GM19099 (cell line): ENCODE measurements around the gene CCDC7.

Experiments used
- POLR2A ChIP-seq: IDR thresholded peaks from 3 replicates; pipeline ENCODE4 v1.6.1; 2011; ENCODE audit warnings: low read depth; ENCODE audit not compliant: insufficient read length; ENCODE audit errors: extremely low read depth

Gene CCDC7

GRCh38 chr10:32436215-32436614 is 9.7 kb upstream of the CCDC7 start:
- TF ChIP-seq POLR2A: no peak

GRCh38 chr10:32437334-32437733 is 8.6 kb upstream of the CCDC7 start:
- TF ChIP-seq POLR2A: no peak

GRCh38 chr10:32445036-32445435 is 904 bp upstream of the CCDC7 start:
- TF ChIP-seq POLR2A: no peak

GRCh38 chr10:32446536-32447406 is 831 bp downstream of the CCDC7 start:
- TF ChIP-seq POLR2A: no peak

- no peak for TF ChIP-seq POLR2A
These were observed 8.2 kb downstream of the CCDC7 start for GRCh38 chr10:32454148-32454547.

- no peak for TF ChIP-seq POLR2A
These were observed 13.2 kb downstream of the CCDC7 start for GRCh38 chr10:32459051-32459698.

- no peak for TF ChIP-seq POLR2A
These were observed 15.3 kb downstream of the CCDC7 start for GRCh38 chr10:32461203-32461602.

GRCh38 chr10:32471232-32471631 is 25.3 kb downstream of the CCDC7 start:
- no peak for TF ChIP-seq POLR2A

- no peak for TF ChIP-seq POLR2A
These were observed 31.6 kb downstream of the CCDC7 start for GRCh38 chr10:32477499-32477898.

- no peak for TF ChIP-seq POLR2A
These were observed 35.7 kb downstream of the CCDC7 start for GRCh38 chr10:32481606-32482005.

GRCh38 chr10:32489158-32489557 is 43.2 kb downstream of the CCDC7 start:
- no peak for TF ChIP-seq POLR2A

- TF ChIP-seq POLR2A: no peak
These were observed 44.0 kb downstream of the CCDC7 start for GRCh38 chr10:32489901-32490300.

- no peak for TF ChIP-seq POLR2A
These were observed 56.0 kb downstream of the CCDC7 start for GRCh38 chr10:32501906-32502305.

GRCh38 chr10:32511599-32511998 is 65.7 kb downstream of the CCDC7 start:
- no peak for TF ChIP-seq POLR2A

GRCh38 chr10:32516567-32517495 is 70.9 kb downstream of the CCDC7 start:
- no peak for TF ChIP-seq POLR2A

- no peak for TF ChIP-seq POLR2A
These were observed 84.3 kb downstream of the CCDC7 start for GRCh38 chr10:32530231-32530630.

- no peak for TF ChIP-seq POLR2A
These were observed 92.3 kb downstream of the CCDC7 start for GRCh38 chr10:32538256-32538655.
